Spleen (tissue), 11 donors: ENCODE data around the gene PSMB9. TPM values are rescaled to one million over a fixed set of nuclear protein-coding genes. Genes with fewer than 3 reads are reported as not detected.
A peak's percentile ranks its signal among the peaks of the same experiment; 100 is the strongest.

ENCODE experiments used
- DNase-seq: peaks from one replicate; pipeline ENCODE4 v3.0.0-alpha.2; 2020
- H3K27ac ChIP-seq, 8 donors: fragments of 200-600 bp; sonication (generic) in 7 of 8; 1 replicate in 4 of 8; 2 replicates in 4 of 8; pipeline versions ENCODE4 v1.5.0 to v1.8.0; 2016 to 2021; ENCODE audit warnings: inconsistent platforms in 4 of 8, mild to moderate bottlenecking in 4 of 8, moderate library complexity in 1 of 8
- H3K27me3 ChIP-seq, 7 donors: fragments of 200-600 bp; sonication (generic) in 6 of 7; replicated peaks in 1 of 7; 1 replicate in 4 of 7; 2 replicates in 3 of 7; pipeline versions ENCODE4 v1.5.0 to v1.8.0; 2016 to 2021; ENCODE audit warnings: inconsistent platforms in 3 of 7, mild to moderate bottlenecking in 1 of 7
- H3K36me3 ChIP-seq, 6 donors: fragments of 200-600 bp; sonication (generic) in 5 of 6; 1 replicate in 4 of 6; 2 replicates in 2 of 6; pipeline versions ENCODE4 v1.5.0 to v1.8.0; 2016 to 2021; ENCODE audit warnings: inconsistent platforms in 2 of 6
- H3K4me1 ChIP-seq, 6 donors: fragments of 200-600 bp; sonication (generic) in 5 of 6; 1 replicate in 3 of 6; 2 replicates in 3 of 6; pipeline versions ENCODE4 v1.5.0 to v1.8.0; 2016 to 2021; ENCODE audit warnings: inconsistent platforms in 3 of 6
- H3K4me3 ChIP-seq, 8 donors: fragments of 200-600 bp; sonication (generic) in 7 of 8; 1 replicate in 4 of 8; 2 replicates in 4 of 8; pipeline versions ENCODE4 v1.5.0 to v1.8.0; 2016 to 2021; ENCODE audit warnings: inconsistent platforms in 4 of 8, mild to moderate bottlenecking in 4 of 8, moderate library complexity in 2 of 8
- H3K9me3 ChIP-seq, 8 donors: fragments of 200-600 bp; sonication (generic) in 7 of 8; 1 replicate in 4 of 8; 2 replicates in 4 of 8; pipeline versions ENCODE4 v1.5.0 to v1.8.0; 2016 to 2021; ENCODE audit warnings: inconsistent platforms in 4 of 8
- CTCF ChIP-seq, 11 experiments: fragments of 200-600 bp in 7 of 11; fragments of 450-650 bp in 4 of 11; sonication (generic) in 4 of 11; IDR thresholded peaks in 8 of 11; conservative IDR thresholded peaks in 3 of 11; 1 replicate in 7 of 11; 2 replicates in 4 of 11; pipeline versions ENCODE4 v1.4.0 to v1.8.0; 2016 to 2021; ENCODE audit warnings: antibody characterized with exemption in 11 of 11, inconsistent platforms in 4 of 11, mild to moderate bottlenecking in 1 of 11
- POLR2A ChIP-seq, 3 donors: fragments of 450-650 bp; IDR thresholded peaks; one replicate each; pipeline ENCODE4 v1.5.1; 2017; ENCODE audit warnings: antibody characterized with exemption in 3 of 3, mild to moderate bottlenecking in 1 of 3
- POLR2AphosphoS5 ChIP-seq, 3 donors: sonication (generic); formaldehyde crosslinking; IDR thresholded peaks; one replicate each; pipeline ENCODE4 v1.5.1; 2017; ENCODE audit warnings: antibody characterized with exemption in 3 of 3
- WGBS, 5 donors: extraction: QIAGEN DNeasy Blood & Tissue Kit in 3 of 5; methylation state at CpG; one replicate each; pipeline versions ENCODE4 v1.1.5 to v1.1.7; 2013 to 2018; 5-methylcytosine and 5-hydroxymethylcytosine counted together
- intact Hi-C: fragments of 100-400 bp; cut with DNase I; formaldehyde crosslinking; loops from one replicate; pipeline ENCODE4 v1.15.0; 2023; ENCODE audit warnings: low total_unique reads
- polyA plus RNA-seq, 3 donors: library from polyadenylated mRNA; stranded (reverse); fragments of 200-250 nt; gene quantifications; one replicate each; pipeline ENCODE4 v1.2.1, GENCODE V29; 2013
- total RNA-seq, 7 donors: library from RNA; depleted of rRNA in 3 of 7; stranded (reverse); fragments of >200 nt in 3 of 7; fragmentation: NEBNext Ultra II Directional in 4 of 7; extraction: Animal tissue kit (Norgen Biotek cat#: 25700) in 4 of 7; gene quantifications; one replicate each; pipeline versions ENCODE4 v1.1.0 to v1.2.1, GENCODE V29; 2016 to 2021
- donor health status: healthy with polysubstance abuse.
- donor health status: DM: no; HTN: no; CAD: no; lungs with moderate emphysema.
- donor health status: DM: no; HTN: no; CAD: no.
- donor health status: Bipolar disorder and iron deficiency.
- donor health status: healthy.
- donor health status: DM: no; HTN: no; CAD: no.
- donor health status: DM: yes; HTN: yes; CAD: no.

Gene PSMB9
- total and polyA plus RNA-seq, 10 donors, result 141 to 328 (median 172) TPM

- no peak for TF ChIP-seq CTCF (IDR thresholded peaks at IDR 0.05 in 8 of 11, conservative IDR thresholded peaks at IDR 0.05 in 3 of 11)
- no peak for TF ChIP-seq POLR2A (IDR thresholded peaks at IDR 0.05)
- no peak for TF ChIP-seq POLR2AphosphoS5 (IDR thresholded peaks at IDR 0.05)
- DNase-seq, result no peak
- no peaks in the 10 kb centered on the region for H3K9me3 ChIP-seq
- intact Hi-C loops, result no loop called here
- H3K36me3 ChIP-seq, result peaks cover 2 to 71% (median 50%) of the 10 kb centered on the region in 6 donors
- no peaks in the 10 kb centered on the region for H3K27me3 ChIP-seq
- peak overlapping the region in 6 of 8 donors; percentile 37 to 94 (median 54) for H3K27ac ChIP-seq
- H3K4me1 ChIP-seq, result peaks cover 31 to 85% (median 53%) of the 10 kb centered on the region in 6 donors
- H3K4me3 ChIP-seq, result peak overlapping the region in 1 of 8 donors; percentile 26
- 70 to 74% (median 71%) methylated on average over 5 of the region's 5 CpGs for WGBS, 5 donors
These were observed 4.2 kb downstream of the PSMB9 start for GRCh38 chr6:32858194-32858593.

- no peak overlapping the region for H3K4me3 ChIP-seq
- TF ChIP-seq POLR2AphosphoS5 (IDR thresholded peaks at IDR 0.05) (no peak), POLR2A (IDR thresholded peaks at IDR 0.05) (no peak), CTCF (IDR thresholded peaks at IDR 0.05 in 8 of 11, conservative IDR thresholded peaks at IDR 0.05 in 3 of 11) (no peak)
- intact Hi-C loops, result no loop called here
- H3K27ac ChIP-seq, result peak overlapping the region in 4 of 8 donors; percentile 12 to 53 (median 32)
- no peaks in the 10 kb centered on the region for H3K9me3 ChIP-seq
- DNase-seq, result no peak
- H3K36me3 ChIP-seq, result peaks cover 2 to 79% (median 50%) of the 10 kb centered on the region in 6 donors
- 73 to 89% (median 86%) methylated on average over 1 of the region's 1 CpG for WGBS, 5 donors
- H3K27me3 ChIP-seq, result no peaks in the 10 kb centered on the region
- peaks cover 21 to 78% (median 48%) of the 10 kb centered on the region in 6 donors for H3K4me1 ChIP-seq
These were observed 6.7 kb downstream of the PSMB9 start for GRCh38 chr6:32860674-32861073.

- Histone ChIP-seq H3K4me1 (peaks cover 18 to 78% (median 47%) of the 10 kb centered on the region in 6 donors), H3K36me3 (peaks cover 2 to 62% (median 37%) of the 10 kb centered on the region in 6 donors), H3K9me3 (no peaks in the 10 kb centered on the region), H3K4me3 (no peak overlapping the region), H3K27ac (no peak overlapping the region), H3K27me3 (no peaks in the 10 kb centered on the region)
- intact Hi-C loops, result no loop called here
- no peak for TF ChIP-seq POLR2A (IDR thresholded peaks at IDR 0.05)
- TF ChIP-seq CTCF (IDR thresholded peaks at IDR 0.05 in 8 of 11, conservative IDR thresholded peaks at IDR 0.05 in 3 of 11), result no peak
- no peak for TF ChIP-seq POLR2AphosphoS5 (IDR thresholded peaks at IDR 0.05)
- 71 to 87% (median 83%) methylated on average over 3 of the region's 3 CpGs for WGBS, 5 donors
- DNase-seq, result no peak
These were observed 8.7 kb downstream of the PSMB9 start for GRCh38 chr6:32862725-32863124.

GRCh38 chr6:32865724-32866443 is 11.9 kb downstream of the PSMB9 start:
- TF ChIP-seq POLR2A (IDR thresholded peaks at IDR 0.05), result no peak
- peak in 1 of 3 donors; percentile 60 for TF ChIP-seq POLR2AphosphoS5 (IDR thresholded peaks at IDR 0.05)
- no peak overlapping the region for H3K4me3 ChIP-seq
- H3K36me3 ChIP-seq, result peaks cover 2 to 31% (median 7%) of the 10 kb centered on the region in 6 donors
- peaks cover 11 to 55% (median 35%) of the 10 kb centered on the region in 6 donors for H3K4me1 ChIP-seq
- H3K27me3 ChIP-seq, result no peaks in the 10 kb centered on the region
- H3K27ac ChIP-seq, result peak overlapping the region in 5 of 8 donors; percentile 32 to 73 (median 34)
- 63 to 73% (median 66%) methylated on average over 10 of the region's 10 CpGs for WGBS, 5 donors
- no peak for DNase-seq
- H3K9me3 ChIP-seq, result no peaks in the 10 kb centered on the region
- intact Hi-C loops, result loop anchor here (5.0 kb wide), 1 partner anchor 34 kb away; no protein-coding TSS in a partner anchor
